Mucosa of descending colon (tissue), 3 donors: Measurements from ENCODE around the gene PRDX1. TPM values are rescaled to one million over a fixed set of nuclear protein-coding genes. Genes with fewer than 3 reads are reported as not detected.
"Not testable (repeated sequence)": the region's sequence is repeated elsewhere in the genome, so short reads cannot be mapped to it uniquely, and the experiment has no call there.

Experiments
- ATAC-seq: fragments of 200-7000 bp; cut with Tn5 transposase; one replicate; pipeline ENCODE4 v1.9.1; 2020; ENCODE audit warnings: mild to moderate bottlenecking, moderate library complexity
- DNase-seq, 3 donors: peaks; one replicate each; pipeline ENCODE4 v3.0.0-alpha.2; 2020
- H3K36me3 ChIP-seq: fragments of 200-600 bp; one replicate; pipeline ENCODE4 v1.8.0; 2021; ENCODE audit warnings: low read depth, mild to moderate bottlenecking
- H3K4me1 ChIP-seq: fragments of 200-600 bp; one replicate; pipeline ENCODE4 v1.8.0; 2021; ENCODE audit warnings: low read depth, mild to moderate bottlenecking
- H3K4me3 ChIP-seq: fragments of 200-600 bp; one replicate; pipeline ENCODE4 v1.8.0; 2021; ENCODE audit warnings: mild to moderate bottlenecking
- H3K9me3 ChIP-seq: fragments of 200-600 bp; one replicate; pipeline ENCODE4 v1.8.0; 2021; ENCODE audit warnings: mild to moderate bottlenecking
- intact Hi-C, 2 donors: fragments of 100-400 bp; cut with DNase I in 1 of 2; cut with micrococcal nuclease in 1 of 2; formaldehyde crosslinking; loops; one replicate each; pipeline versions ENCODE4 v1.11.0 to v1.11.1; 2022; cut with DNase I, micrococcal nuclease
- total RNA-seq, 3 donors: library from RNA; stranded (reverse); fragmentation: NEBNext Ultra II Directional in 2 of 3; extraction: Animal tissue kit (Norgen Biotek cat#: 25700) in 2 of 3; gene quantifications; one replicate each; pipeline versions ENCODE4 v1.2.1 to v1.2.4, GENCODE V29; 2021 to 2023
- TF ChIP-seq, protein P1 (sequence below): fragments of 200-600 bp; IDR thresholded peaks from one replicate; pipeline ENCODE4 v1.8.0; 2022; ENCODE audit warnings: antibody characterized with exemption, mild to moderate bottlenecking
- donor health status: DM: no; HTN: no; CAD: no; lungs with moderate emphysema.
- donor health status: DM: no; HTN: no; CAD: no.
- donor health status: DM: no; HTN: yes; CAD: no.

The PRDX1 gene
- total RNA-seq, 3 donors from 2014 or later: 248 to 306 (median 295) TPM

- intact Hi-C loops: no loop called here
- peaks cover 18% of the 10 kb centered on the region for H3K4me1 ChIP-seq
- TF ChIP-seq, protein P1, sequence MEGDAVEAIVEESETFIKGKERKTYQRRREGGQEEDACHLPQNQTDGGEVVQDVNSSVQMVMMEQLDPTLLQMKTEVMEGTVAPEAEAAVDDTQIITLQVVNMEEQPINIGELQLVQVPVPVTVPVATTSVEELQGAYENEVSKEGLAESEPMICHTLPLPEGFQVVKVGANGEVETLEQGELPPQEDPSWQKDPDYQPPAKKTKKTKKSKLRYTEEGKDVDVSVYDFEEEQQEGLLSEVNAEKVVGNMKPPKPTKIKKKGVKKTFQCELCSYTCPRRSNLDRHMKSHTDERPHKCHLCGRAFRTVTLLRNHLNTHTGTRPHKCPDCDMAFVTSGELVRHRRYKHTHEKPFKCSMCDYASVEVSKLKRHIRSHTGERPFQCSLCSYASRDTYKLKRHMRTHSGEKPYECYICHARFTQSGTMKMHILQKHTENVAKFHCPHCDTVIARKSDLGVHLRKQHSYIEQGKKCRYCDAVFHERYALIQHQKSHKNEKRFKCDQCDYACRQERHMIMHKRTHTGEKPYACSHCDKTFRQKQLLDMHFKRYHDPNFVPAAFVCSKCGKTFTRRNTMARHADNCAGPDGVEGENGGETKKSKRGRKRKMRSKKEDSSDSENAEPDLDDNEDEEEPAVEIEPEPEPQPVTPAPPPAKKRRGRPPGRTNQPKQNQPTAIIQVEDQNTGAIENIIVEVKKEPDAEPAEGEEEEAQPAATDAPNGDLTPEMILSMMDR: no peak
- no peaks in the 10 kb centered on the region for H3K9me3 ChIP-seq
- DNase-seq: no peak
- H3K4me3 ChIP-seq: no peak overlapping the region
- no peak for ATAC-seq
- H3K36me3 ChIP-seq: no peaks in the 10 kb centered on the region
Measured at GRCh38 chr1:45492691-45493090, 29.0 kb downstream of the PRDX1 start.

- H3K9me3 ChIP-seq: no peaks in the 10 kb centered on the region
- ATAC-seq (no peak), DNase-seq (no peak)
- no peaks in the 10 kb centered on the region for H3K36me3 ChIP-seq
- peak overlapping the region; percentile 78 for H3K4me3 ChIP-seq
- TF ChIP-seq, protein P1: no peak
- peaks cover 18% of the 10 kb centered on the region for H3K4me1 ChIP-seq
- intact Hi-C loops: loop anchor here in 1 of 2 donors (2.0 kb wide), 1 partner anchor 131 kb away; no protein-coding TSS in a partner anchor
Measured at GRCh38 chr1:45491487-45492260, 30.0 kb downstream of the PRDX1 start.

DNA sequence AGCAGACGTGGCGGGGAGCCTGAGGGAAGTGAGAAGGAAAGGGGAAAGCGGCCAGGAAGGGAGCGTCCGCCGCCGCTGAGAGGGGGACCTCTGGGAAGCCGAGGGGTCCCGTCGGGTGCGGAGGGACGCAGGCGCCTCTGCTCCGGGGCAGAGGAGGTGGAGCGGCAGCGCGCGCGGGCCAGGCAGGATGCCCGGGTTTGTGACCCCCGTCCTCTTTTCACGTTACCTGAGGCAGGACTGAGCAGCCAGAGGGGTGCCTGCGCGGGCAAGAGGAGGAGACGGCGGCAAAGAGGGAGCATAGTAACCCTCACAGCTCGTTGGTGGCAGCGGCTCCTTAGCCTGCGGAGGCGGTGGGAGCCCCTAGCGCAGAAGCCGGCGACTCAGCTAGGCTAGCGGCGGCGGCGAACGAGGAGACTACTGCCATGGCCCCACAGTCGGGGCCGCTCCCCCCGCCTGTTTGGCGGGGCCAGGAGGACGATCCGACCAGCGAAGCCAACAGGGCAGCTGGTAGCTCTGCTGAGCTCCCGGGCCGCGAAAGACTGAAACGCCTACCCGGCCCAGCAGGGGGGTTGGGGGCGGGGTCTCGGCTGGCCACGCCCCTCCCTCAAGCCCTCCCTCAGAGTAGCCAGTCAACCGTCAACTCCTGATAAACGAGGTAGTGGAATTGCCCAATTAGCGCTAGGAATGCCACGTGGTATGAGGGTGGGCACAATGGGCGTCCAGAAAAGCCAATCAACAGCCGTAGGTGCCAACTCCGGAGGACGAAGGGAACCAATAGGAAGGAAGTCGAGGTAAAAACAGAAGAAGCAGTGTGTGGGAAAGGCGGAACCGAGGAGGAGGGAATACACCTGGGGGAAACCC, 30.8 kb downstream of the PRDX1 start, which contains the start of gene TESK2:
Gene TESK2 (minus strand): TSS at position 538 of the 861 bp plus-strand sequence. CDS start 33,378 bp downstream, outside the sequence.
- H3K4me3 ChIP-seq: peak within 1 kb of the TSS; percentile 78
- TF ChIP-seq, protein P1: no peak
- H3K36me3 ChIP-seq: no peaks in the 10 kb centered on the region
- peak; percentile 97 to 98 (median 97) for DNase-seq
- ATAC-seq: peak; percentile 96
- H3K9me3 ChIP-seq: no peaks in the 10 kb centered on the region
- intact Hi-C loops: loop anchor here in 1 of 2 donors (2.0 kb wide), 1 partner anchor 130 kb away; no protein-coding TSS in a partner anchor
- H3K4me1 ChIP-seq: peaks cover 18% of the 10 kb centered on the region

GRCh38 chr1:45490121-45490625, 31.5 kb downstream of the PRDX1 start:
- no peaks in the 10 kb centered on the region for H3K9me3 ChIP-seq
- no peak for DNase-seq
- TF ChIP-seq, protein P1: no peak
- peak overlapping the region; percentile 78 for H3K4me3 ChIP-seq
- ATAC-seq: no peak
- H3K4me1 ChIP-seq: peaks cover 18% of the 10 kb centered on the region
- intact Hi-C loops: loop anchor here in 1 of 2 donors (2.0 kb wide), 1 partner anchor 129 kb away; no protein-coding TSS in a partner anchor
- H3K36me3 ChIP-seq: no peaks in the 10 kb centered on the region

- H3K4me3 ChIP-seq, intact Hi-C loops, H3K36me3 ChIP-seq, ATAC-seq, H3K9me3 ChIP-seq: not testable (repeated sequence)
- H3K4me1 ChIP-seq: peaks cover 18% of the 10 kb centered on the region
- peak in 1 of 3 donors; percentile 34 for DNase-seq
Measured at GRCh38 chr1:45489379-45489778, 32.3 kb downstream of the PRDX1 start.
